Mesothelial cell of epicardium (in vitro differentiated cells): Measurements from ENCODE around the gene GALNT2. TPM values are rescaled to one million over a fixed set of nuclear protein-coding genes. Genes with fewer than 3 reads are reported as not detected.

Experiments used
- DNase-seq, 2 experiments: peaks; one replicate each; pipeline ENCODE4 v3.0.0; 2021; ENCODE audit warnings: low spot score in 2 of 2; ENCODE audit not compliant: unreplicated experiment in 2 of 2
- H3K27ac Mint-ChIP-seq: 2 replicates; pipeline ENCODE4 v1.8.0; 2021; ENCODE audit warnings: mixed read lengths
- H3K27me3 Mint-ChIP-seq: 2 replicates; pipeline ENCODE4 v1.8.0; 2021; ENCODE audit warnings: low read depth, mixed read lengths
- H3K36me3 Mint-ChIP-seq: 2 replicates; pipeline ENCODE4 v1.8.0; 2021; ENCODE audit warnings: mixed read lengths
- H3K4me1 Mint-ChIP-seq: 2 replicates; pipeline ENCODE4 v1.8.0; 2021; ENCODE audit warnings: mixed read lengths
- H3K4me3 Mint-ChIP-seq: 2 replicates; pipeline ENCODE4 v1.8.0; 2021; ENCODE audit warnings: mild to moderate bottlenecking, moderate library complexity, mixed read lengths
- H3K9me3 Mint-ChIP-seq: 2 replicates; pipeline ENCODE4 v1.8.0; 2021; ENCODE audit warnings: mixed read lengths
- CTCF ChIP-seq: fragments of 200-600 bp; sonication (generic); IDR thresholded peaks from one replicate; pipeline ENCODE4 v1.5.0; 2021; ENCODE audit warnings: antibody characterized with exemption; ENCODE audit not compliant: unreplicated experiment
- total RNA-seq: library from RNA; stranded (reverse); gene quantifications from 3 replicates; pipeline ENCODE4 v1.2.1, GENCODE V29; 2021

The GALNT2 gene
- total RNA-seq, 1 donor from 2014 or later, result 48.3 TPM

- H3K9me3 Mint-ChIP-seq, result no peaks in the 10 kb centered on the region
- peaks cover 37% of the 10 kb centered on the region for H3K27me3 Mint-ChIP-seq
- H3K36me3 Mint-ChIP-seq, result no peaks in the 10 kb centered on the region
- peaks cover 2% of the 10 kb centered on the region for H3K4me1 Mint-ChIP-seq
- no peak overlapping the region for H3K27ac Mint-ChIP-seq
- no peak for DNase-seq
- no peak for TF ChIP-seq CTCF
- no peak overlapping the region for H3K4me3 Mint-ChIP-seq
These were observed 19.7 kb upstream of the GALNT2 start for GRCh38 chr1:230047114-230047865.

GRCh38 chr1:230048322-230048721 lies 18.7 kb upstream of the GALNT2 start:
- no peak for DNase-seq
- H3K27ac Mint-ChIP-seq, result no peak overlapping the region
- H3K36me3 Mint-ChIP-seq, result no peaks in the 10 kb centered on the region

GRCh38 chr1:230048922-230049321 lies 18.1 kb upstream of the GALNT2 start:
- Mint-ChIP-seq H3K27ac (no peak overlapping the region), H3K4me1 (peaks cover 2% of the 10 kb centered on the region), H3K36me3 (no peaks in the 10 kb centered on the region), H3K4me3 (no peak overlapping the region), H3K9me3 (no peaks in the 10 kb centered on the region), H3K27me3 (peaks cover 29% of the 10 kb centered on the region)
- TF ChIP-seq CTCF, result no peak
- DNase-seq, result no peak

More at GRCh38 chr1:230048322-230048721, 18.7 kb upstream of the GALNT2 start:
- peaks cover 35% of the 10 kb centered on the region for H3K27me3 Mint-ChIP-seq
- no peak overlapping the region for H3K4me3 Mint-ChIP-seq
- TF ChIP-seq CTCF, result no peak
- peaks cover 2% of the 10 kb centered on the region for H3K4me1 Mint-ChIP-seq
- H3K9me3 Mint-ChIP-seq, result no peaks in the 10 kb centered on the region

- no peak for DNase-seq
- no peak for TF ChIP-seq CTCF
- Mint-ChIP-seq H3K27me3 (peaks cover 26% of the 10 kb centered on the region), H3K4me1 (peaks cover 2% of the 10 kb centered on the region), H3K4me3 (no peak overlapping the region), H3K27ac (no peak overlapping the region), H3K9me3 (no peaks in the 10 kb centered on the region), H3K36me3 (no peaks in the 10 kb centered on the region)
These were observed 17.3 kb upstream of the GALNT2 start for GRCh38 chr1:230049731-230050130.

- Mint-ChIP-seq H3K27ac (no peak overlapping the region), H3K4me3 (no peak overlapping the region), H3K27me3 (peaks cover 28% of the 10 kb centered on the region), H3K36me3 (no peaks in the 10 kb centered on the region), H3K4me1 (peaks cover 2% of the 10 kb centered on the region), H3K9me3 (no peaks in the 10 kb centered on the region)
- no peak for DNase-seq
- no peak for TF ChIP-seq CTCF
These were observed 15.9 kb upstream of the GALNT2 start for GRCh38 chr1:230050973-230051735.
